Germinal center (tissue), 1 donor: Measurements from ENCODE around the gene SARS2.
A peak's percentile ranks its signal among the peaks of the same experiment; 100 is the strongest.
"Not testable (repeated sequence)": the region's sequence is repeated elsewhere in the genome, so short reads cannot be mapped to it uniquely, and the experiment has no call there.

Source experiments
- DNase-seq: peaks from one replicate; pipeline ENCODE4 v3.0.0; 2012; ENCODE audit warnings: mixed read lengths, low spot score

The SARS2 gene

DNA sequence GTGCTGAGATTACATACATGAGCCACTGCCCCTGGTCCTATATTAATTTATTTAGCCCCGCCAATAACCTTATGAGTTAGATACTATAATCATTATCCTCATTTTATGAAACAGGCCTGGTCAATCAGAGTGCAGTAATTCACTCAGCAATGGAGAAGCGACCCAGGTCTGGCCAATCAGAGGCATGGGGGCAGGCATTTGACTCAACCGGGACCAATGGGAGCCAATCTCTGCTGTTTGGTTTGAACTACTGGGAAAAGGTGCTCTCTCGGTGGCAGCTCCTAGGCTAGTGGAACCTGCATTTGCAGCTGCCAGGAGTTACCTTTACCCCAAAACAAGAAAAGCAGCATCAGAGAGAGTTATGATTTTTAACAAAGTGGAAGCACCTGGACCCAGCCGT lies 37.7 kb downstream of the SARS2 start:
- no peak for DNase-seq

DNA sequence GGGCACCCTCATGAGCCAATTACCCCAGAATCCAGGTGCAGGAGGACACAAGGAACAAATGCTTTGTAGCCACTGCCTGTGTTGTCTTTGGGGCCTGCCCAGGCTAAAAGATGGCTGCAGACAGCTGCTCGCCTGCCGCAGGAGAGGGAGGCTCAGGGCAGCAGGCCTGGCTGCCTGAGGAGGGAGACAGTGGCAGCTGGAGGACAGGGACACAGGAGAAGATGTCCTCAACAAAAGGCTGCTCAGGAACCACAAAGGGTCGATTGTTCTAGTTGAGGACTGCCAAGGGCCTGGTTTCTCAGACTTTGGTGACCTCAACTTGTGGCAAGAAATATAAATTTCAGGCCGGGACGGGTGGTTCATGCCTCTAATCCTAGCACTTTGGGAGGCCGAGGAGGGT lies 38.8 kb downstream of the SARS2 start:
- no peak for DNase-seq

DNA sequence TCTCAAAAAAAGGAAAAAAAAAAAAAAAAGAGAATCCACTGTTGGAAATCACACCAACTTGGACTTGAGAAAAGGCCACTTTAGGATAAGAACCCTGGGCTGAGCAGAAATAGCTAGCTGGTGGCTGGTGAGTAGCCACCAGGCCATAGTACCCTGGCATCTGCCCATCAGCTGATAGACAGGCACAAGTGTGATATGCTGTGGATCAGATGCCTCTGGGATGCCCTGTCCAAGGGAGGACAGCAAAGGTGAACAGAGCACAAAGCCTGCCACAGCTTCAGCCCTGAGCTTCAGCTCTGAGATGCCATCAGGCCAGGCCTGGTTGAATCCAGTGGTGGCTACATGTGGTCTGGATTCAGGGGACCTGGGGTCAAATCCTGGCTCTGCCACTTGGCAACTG lies 39.9 kb downstream of the SARS2 start:
- no peak for DNase-seq

DNA sequence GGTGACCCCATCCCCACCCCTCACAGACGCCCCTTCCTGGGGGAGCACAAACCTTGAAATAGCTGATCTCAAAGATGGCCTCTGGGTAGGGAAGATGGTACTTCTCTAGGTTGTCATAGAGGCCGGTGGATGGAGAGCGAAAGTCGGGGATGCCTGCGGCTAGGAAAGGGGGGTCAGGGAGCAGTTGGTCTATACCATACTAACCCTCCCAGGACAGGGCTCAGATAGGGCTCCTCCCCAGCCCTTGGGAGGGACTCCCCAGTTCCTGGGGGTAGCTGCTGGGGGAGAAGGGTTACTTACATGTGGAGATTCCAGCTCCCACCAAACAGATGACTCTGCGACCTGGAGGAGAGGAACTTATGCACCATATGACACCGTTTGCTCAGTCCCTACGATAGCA lies 40.8 kb downstream of the SARS2 start:
- DNase-seq, result no peak

DNA sequence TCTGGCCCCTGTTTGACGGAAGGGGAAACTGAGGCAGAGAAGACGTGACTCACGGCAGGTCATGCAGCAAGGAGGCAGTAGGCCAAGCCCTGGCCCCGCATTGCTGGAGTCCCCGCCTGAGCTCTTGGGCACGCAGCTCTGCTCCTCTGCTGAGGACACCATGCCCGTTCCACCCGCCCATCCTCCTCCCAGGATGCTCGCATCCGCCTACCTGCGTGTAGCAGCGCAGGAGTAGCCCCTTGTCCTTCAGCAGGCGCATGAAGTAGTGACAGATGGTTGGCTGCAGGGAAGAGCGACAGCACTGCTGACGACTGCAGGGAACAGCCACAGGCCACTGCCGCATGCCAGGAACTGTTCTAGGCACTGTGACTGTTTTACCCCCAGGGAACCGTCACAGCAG lies 41.7 kb downstream of the SARS2 start:
- no peak for DNase-seq

DNA sequence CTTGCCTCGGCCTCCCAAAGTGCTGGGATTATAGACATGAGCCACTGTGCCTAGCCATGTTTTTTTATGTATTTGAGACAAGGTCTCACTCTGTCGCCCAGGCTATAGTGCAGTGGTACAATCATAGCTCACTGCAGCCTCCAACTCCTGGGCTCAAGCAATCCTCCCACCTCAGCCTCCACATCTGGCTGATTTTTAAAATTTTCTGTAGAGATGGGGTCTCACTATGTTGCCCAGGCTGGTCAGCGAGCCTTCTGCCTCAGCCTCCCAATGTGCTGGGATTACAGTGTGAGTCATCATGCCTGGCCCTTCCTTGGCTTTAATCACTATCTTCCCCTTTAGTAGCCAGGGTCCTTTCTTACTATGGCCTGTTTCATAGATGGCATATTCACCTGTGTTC lies 45.9 kb downstream of the SARS2 start:
- not testable (repeated sequence) for DNase-seq

DNA sequence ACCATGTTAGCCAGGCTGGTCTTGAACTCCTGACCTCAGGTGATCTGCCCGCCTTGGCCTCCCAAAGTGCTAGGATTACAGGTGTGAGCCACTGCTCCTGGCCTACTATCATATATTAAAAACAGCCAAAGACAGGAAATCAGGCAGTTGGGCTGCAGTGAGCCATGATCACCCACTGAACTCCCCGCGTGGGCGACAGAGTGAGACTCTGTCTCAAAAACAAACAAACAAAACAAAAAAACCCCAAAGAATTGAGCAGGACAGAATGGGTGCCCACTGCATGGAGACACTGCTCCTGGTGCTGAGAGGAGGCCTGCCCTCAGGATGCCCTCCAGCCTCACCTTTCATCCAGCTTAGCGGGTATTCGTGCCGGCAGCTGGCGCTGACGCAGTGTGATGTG lies 47.3 kb downstream of the SARS2 start:
- no peak for DNase-seq

DNA sequence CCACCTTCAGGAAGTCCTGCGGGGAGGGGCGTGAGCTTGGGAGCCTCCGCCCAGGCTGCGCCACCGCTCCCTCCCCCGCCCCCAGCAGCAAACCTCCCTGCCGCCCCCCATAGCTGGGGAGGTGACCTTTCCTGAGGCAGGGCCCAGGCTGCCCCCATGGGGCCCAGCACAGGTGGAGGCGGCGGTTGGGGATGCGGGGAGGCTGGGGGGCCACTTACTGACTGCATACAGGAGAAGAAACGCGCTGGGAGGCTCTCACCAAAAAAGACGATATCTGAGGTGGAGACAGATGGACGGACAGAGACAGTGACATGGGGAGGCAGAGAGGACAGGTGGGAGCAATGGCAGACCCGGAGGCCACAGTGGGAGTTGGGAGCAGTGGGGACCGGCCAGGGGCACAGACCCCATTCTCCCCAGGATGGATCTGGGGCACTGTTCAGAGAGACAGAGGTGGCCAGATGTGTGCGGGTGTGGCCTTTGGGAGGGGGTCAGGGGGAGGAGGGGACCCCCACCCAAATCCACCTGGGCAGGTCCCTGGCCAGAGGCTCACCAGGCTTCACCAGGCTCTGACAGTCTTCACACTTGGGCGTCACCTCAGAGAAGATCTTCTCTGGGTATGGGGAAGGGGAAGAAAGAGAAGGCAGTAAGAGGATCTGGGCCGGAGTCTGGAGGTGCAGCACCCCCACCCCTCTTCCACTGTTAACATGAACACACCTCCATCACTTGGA lies 49.5 kb downstream of the SARS2 start:
- no peak for DNase-seq

DNA sequence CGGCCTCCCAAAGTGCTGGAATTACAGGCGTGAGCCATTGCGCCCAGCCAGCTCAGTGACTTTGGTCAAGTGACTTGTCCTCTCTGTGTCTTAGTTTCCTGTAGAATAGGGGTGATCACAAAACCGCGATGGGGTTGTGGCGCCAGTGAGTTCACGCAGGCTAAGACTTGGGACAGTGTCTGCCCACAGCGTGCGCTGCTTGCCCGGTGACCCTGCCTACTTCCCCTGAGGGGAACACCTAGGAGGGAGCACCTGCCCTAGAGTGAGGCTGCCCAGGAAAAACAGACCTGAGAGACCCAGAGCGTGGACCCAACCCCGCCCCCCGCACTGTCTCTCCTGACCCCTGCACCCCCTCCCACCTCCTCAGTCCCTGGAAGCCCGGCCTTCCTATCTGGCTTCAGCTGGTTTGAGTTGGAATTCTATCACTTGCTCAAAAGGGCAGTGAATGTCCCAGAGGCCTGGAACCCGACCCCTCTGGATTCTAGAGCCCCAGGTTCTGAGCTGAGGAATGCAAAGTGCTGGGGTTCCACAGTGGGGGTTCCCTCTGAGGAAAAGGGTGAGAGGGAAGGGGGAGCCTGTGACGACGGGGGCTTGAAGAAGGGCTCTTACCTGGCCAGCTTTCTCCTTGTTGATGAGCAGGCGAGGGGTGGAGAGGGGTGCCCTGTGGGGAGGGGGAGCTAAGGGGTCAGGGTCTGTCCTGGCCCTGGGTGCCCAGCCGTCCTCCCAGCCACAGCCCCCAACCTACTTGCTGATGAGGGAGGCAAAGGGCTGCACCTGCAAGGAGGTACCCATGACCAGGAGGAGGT lies 50.3 kb downstream of the SARS2 start:
- no peak for DNase-seq

DNA sequence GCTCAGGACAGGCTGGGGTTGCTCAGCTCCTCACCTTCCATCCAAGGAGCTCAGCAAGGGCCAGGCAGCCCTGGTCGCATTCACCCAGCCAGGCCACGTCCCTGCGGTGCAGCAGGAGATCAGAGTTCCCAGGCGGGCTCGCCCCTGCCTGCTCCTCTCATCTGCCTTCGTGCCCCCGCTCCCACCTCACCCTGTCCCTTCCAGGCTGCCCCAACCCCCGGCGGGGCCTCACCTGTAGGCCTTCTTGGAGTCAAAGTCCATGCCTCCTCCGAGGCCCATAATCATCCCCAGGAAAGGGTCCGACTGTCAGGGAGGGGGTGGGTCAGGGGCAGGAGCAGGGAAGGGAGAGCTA lies 51.2 kb downstream of the SARS2 start:
- DNase-seq, result no peak

DNA sequence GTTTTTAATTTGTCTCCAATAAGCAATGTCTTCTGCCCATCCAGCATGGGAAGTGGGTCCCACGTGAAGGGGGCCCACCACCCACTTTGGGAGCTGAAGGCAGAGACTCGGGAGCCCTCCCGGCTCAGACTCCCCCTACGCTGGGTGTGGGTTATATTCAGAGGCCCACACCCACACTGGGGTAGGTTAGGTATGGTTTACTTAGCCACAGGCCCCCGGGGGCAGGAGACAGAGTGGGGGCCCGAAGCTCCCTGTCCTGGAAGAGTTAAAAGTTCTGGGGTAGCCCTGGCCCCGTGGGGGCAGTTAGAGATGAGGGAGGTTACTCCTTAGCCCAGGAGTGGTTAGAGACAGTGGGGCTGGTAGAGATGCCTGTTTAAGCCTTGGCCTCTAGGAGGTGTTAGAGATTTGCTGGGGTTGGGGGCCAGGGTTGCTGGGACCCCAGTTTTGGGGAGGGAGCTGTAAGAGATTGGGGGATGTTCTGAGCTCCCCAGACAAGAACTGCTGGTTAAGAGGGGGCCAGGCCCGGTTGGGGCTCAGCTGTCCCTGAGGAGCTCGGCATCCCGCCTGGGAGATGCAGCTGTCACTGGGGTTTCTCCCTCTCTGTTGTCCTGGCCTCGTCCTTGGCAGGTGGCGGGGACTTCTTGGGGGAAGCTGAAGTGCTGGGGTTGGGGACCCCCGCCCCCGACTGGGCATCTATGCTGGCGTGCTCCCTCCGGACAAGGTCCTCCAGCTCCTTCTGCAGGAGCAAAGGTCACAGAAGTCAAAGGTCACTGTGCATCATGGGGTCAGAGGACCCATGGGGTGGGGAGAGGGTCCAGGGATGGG lies 51.8 kb downstream of the SARS2 start:
- DNase-seq, result no peak

DNA sequence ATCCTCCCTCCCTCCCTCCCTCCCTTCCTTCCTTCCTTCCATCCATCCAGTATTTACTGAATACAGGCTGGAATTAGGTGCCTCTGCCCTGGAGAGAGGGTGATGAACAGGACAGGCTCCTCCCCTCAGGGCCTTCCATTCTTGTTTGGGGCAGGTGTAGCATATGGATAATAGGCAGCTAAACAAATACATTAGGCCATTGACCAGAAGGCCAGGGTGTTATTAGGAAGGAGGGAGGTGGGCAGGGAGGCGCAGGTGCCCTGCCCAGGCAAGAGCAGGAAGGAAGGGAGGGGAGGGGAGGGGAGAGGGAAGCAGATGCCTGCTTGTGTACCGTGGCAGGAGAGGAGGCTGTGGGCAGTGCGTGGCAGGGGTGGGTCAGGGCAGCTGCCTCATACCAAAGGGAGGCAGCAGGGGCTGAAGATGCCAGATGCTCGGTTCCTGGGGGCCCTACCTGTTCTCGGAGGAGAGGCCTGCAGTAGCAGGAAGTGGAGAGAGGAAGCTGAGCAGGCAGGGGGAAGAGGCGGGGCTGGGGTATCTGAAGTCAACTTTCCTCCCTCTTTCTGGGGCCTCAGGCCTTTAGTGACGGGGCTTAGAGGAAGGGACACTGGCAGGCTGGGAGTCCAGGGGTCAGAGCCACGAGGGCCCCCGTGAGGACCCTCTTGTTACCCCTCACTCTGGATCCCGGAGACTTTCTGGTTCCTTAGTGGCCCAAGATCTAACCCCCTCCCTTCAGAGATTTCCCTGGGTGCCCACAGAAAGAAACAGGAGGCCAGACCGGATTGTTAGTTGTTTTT lies 52.6 kb downstream of the SARS2 start, which contains the start of gene RINL:
TSS of gene RINL (minus strand) at position 495 of the 794 bp plus-strand sequence. CDS start 1,533 bp downstream, outside the sequence.
- DNase-seq, result peak; percentile 81

DNA sequence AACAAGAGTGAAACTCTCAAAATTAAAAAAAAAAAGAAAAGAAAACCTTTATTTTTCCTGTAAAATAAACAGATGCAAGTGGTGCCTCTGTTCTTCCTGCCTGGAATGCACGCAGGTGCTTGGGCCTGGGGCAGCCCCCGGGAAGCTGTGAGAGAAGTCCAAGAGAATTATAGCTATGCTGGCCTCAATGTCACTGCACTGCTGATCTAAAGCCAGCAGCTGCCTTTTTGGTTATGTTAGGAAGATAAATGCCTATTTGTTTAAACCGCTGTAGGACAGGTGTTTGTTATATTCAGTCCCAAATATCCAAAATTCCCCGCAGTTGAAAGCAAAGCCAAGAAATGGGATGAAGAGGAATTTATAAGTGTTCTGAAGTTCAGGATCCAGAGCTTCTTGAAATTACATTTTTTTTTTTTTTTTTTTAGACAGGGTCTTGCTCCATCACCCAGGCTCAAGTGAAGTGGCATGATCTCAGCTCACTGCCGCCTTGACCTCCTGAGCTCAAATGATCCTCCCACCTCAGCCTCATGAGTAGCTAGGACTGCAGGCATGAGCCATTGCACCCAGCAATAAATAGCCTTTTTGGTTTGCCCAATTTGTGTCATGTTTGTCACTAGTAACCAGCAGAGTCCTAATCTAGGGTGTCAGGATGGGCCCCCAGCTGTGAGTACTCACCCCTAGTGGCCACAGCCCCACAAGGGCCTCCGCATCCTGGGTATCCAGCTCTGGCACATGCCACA lies 54.7 kb downstream of the SARS2 start:
- no peak for DNase-seq

DNA sequence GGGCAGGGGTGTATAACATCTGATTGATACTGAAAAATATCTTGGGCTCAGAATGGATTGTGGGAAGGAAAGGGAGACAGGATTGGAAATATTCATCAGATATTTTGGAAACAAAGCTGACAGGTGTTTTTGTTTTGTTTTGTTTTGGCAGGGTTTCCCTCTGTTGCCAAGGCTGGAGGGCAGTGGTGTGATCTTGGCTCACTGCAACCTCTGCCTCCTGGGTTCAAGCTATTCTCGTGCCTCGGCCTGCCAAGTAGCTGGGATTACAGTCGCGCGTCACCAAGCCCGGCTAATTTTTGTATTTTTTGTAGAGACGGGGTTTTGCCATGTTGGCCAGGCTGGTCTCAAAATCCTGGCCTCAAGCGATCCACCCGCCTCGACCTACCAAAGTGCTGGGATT lies 57.2 kb downstream of the SARS2 start:
- DNase-seq, result not testable (repeated sequence)

DNA sequence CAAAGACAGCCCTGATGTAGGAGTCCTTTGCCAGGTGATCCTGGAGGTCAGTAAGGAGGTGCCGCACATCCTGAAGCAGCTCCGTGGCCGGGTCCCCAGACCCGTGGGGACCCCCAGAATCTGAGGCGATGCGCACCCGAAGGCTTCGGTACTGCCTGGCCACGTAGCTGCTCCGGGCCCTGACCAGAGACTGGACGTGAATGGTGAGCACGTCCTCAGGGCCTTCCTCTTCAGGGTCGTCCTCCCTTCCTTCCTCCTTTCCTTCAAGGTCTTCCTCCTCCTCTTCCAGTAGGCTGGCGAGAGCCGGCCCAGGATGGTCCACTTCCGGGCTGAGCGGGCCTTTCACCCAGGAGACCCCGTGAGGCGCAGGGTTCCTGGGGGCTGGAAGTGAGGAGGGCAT lies 60.0 kb downstream of the SARS2 start:
- no peak for DNase-seq

DNA sequence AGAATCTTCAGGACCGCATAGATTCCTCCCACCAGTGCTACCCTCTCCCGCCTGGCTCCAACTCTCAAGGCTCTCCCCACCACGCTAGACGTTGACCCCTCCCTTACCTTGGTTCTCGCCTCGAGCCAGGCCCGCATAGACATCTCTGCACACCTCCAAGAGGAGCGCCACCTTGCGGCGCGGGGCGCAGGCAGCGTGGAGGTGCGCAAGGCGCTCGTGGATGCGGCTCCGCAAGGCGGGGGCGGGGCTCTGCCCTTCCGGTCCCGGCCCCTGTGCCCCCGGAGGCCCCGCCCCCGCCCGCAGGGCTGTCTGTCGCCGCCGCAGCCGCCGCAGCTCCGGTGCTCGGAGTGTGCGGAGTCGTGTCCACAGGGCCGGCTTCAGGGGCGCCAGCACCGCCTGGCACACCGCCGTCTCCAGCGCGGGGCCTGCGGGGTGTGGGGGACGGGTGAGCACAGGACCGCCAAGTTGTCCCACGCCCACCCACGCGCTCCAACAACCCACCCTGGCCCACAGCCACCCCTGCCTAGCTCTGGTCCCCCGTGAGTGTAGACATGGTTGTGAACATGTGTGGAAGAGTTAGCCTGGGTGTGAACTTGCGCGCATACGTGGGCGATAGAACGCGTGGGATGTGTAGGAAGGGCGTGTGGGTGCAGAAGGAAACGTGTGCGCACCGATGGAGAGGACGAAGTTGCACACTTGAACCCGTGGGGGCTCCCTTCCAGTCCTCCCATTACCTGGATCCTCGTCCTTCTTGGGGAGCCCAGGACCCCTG lies 60.5 kb downstream of the SARS2 start:
- peak; percentile 93 for DNase-seq

DNA sequence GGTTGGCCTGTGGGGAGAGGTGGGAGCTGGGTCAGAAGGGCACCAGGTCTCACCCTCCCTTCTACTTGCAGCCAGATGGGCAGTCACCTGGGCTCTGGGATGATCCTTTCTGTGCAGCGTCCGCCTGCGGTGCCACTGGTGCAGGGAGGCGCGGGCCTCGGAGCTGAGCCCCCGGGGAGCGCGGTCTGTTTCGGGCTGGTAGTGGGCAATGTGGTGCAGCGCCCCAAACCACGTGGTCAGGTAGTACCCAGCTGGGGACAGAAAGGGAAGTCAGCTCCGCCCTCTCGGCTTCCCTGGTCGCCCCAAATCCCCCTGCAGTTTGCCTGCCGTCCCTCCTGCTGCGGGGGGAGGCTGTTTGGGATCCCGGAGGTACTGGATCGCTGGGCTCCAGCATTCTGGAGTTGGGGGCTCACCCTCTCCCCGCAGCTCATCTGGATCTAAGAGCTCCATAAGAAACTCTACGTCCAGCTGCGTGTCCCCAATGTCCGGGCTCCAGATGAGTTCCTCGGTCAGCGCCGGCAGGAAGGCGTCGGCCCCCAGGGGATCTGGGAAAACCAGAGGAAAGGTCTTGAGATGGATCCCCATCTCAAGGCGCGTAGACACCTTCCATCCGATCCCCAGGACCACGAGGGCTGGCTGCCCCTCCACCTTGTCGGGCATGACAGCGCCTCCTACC lies 61.3 kb downstream of the SARS2 start:
- DNase-seq, result peak; percentile 73

DNA sequence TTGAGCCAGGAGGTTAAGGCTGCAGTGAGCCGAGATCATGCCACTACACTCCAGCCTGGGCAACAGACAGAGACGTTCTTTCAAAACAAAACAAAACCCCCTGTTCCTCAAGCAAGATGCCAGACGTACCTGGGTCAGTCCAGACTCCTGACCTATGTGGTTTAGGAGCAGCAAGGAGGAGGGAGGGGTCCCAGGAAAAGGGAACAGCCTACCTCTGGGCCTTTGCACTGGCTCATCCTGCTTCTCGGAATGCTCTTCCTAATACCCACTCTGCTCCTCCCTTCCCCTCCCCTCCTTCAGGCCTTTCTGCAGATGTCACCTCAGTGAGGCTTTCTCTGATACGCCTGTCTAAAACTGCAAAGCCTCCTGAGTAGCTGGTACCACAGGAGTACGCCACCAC lies 62.0 kb downstream of the SARS2 start:
- no peak for DNase-seq

DNA sequence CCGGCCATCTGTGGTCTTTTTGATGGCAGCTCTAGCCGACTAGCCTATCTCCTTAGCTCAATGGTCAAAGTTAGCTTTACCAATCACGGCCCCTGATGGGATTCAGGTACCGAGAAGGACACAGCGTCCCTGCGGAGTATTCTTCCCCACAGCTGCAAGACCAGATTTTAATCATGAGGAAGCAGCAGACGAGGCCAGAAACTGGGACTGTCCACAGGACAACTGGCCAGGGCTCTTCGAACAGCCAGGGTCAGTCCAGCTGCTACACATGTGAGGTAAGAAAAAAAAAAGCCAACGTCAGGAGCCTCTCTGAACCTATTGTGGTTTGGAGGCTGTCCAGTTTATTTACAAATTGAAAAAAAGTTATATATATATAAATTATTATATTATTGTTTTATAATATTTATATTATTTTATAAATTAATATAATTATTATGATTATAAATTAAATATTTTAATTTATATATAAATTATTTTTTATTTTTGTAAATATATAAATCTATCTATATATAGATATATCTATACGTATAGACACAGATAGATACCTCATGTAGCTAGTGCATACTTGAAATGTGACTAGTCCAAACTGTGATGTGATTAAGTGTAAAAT lies 63.3 kb downstream of the SARS2 start:
- no peak for DNase-seq
